Smooth muscle cell (in vitro differentiated cells): Measurements from ENCODE around the gene SPOCK1. TPM values are rescaled to one million over a fixed set of nuclear protein-coding genes. Genes with fewer than 3 reads are reported as not detected.

Experiments used
- DNase-seq: peaks from one replicate; lab custom pipeline; 2025; ENCODE audit not compliant: unreplicated experiment; lab: John Stamatoyannopoulos, UW
- H2AFZ ChIP-seq: fragments of 200-600 bp; sonication (generic); 2 replicates; pipeline ENCODE4 v1.6.0; 2016; ENCODE audit warnings: antibody characterized with exemption, low read depth, mild to moderate bottlenecking
- H3F3A ChIP-seq: fragments of 200-600 bp; sonication (generic); 2 replicates; pipeline ENCODE4 v1.6.0; 2017; ENCODE audit warnings: antibody characterized with exemption, low read depth
- H3K27ac ChIP-seq: fragments of 200-600 bp; sonication (generic); 2 replicates; pipeline ENCODE4 v1.5.1; 2016; ENCODE audit warnings: low read depth, mild to moderate bottlenecking
- H3K27me3 ChIP-seq: fragments of 200-600 bp; sonication (generic); 2 replicates; pipeline ENCODE4 v1.6.1; 2016; ENCODE audit warnings: low read depth, mild to moderate bottlenecking
- H3K36me3 ChIP-seq: fragments of 200-600 bp; sonication (generic); 2 replicates; pipeline ENCODE4 v1.5.1; 2016; ENCODE audit warnings: low read depth
- H3K4me1 ChIP-seq: fragments of 200-600 bp; sonication (generic); 2 replicates; pipeline ENCODE4 v1.5.1; 2016; ENCODE audit warnings: low read depth
- H3K4me2 ChIP-seq: fragments of 200-600 bp; sonication (generic); 2 replicates; pipeline ENCODE4 v1.6.0; 2016; ENCODE audit warnings: mild to moderate bottlenecking
- H3K4me3 ChIP-seq: fragments of 200-600 bp; sonication (generic); 2 replicates; pipeline ENCODE4 v1.5.1; 2016; ENCODE audit warnings: mild to moderate bottlenecking
- H3K79me2 ChIP-seq: fragments of 200-600 bp; sonication (generic); 2 replicates; pipeline ENCODE4 v1.6.0; 2016; ENCODE audit warnings: low read depth, mild to moderate bottlenecking
- H3K9ac ChIP-seq: fragments of 200-600 bp; sonication (generic); 2 replicates; pipeline ENCODE4 v1.6.0; 2016; ENCODE audit warnings: low read depth
- H3K9me3 ChIP-seq: fragments of 200-600 bp; sonication (generic); replicated peaks from 2 replicates; pipeline ENCODE4 v1.5.1; 2016; ENCODE audit warnings: low read depth
- H4K20me1 ChIP-seq: fragments of 200-600 bp; sonication (generic); 2 replicates; pipeline ENCODE4 v1.6.0; 2016; ENCODE audit warnings: low read depth
- CTCF ChIP-seq: fragments of 200-600 bp; sonication (generic); IDR thresholded peaks from 2 replicates; pipeline ENCODE4 v1.5.1; 2017; ENCODE audit warnings: borderline replicate concordance, mild to moderate bottlenecking, antibody characterized with exemption; ENCODE audit not compliant: insufficient read depth, poor library complexity, severe bottlenecking
- WGBS: methylation state at CpG from one replicate; pipeline ENCODE4 v1.1.7; 2016; ENCODE audit warnings: low lambda C conversion rate; 5-methylcytosine and 5-hydroxymethylcytosine counted together
- polyA plus RNA-seq: library from polyadenylated mRNA; unstranded; fragments of >200 nt; fragmentation: Nextera tagmentation; extraction: Ambion mirVana; gene quantifications from 2 replicates; pipeline ENCODE4 v1.2.1, GENCODE V29; 2016
- total RNA-seq: library from RNA; depleted of rRNA; stranded (reverse); fragments of >200 nt; gene quantifications from 2 replicates; pipeline ENCODE4 v1.2.3, GENCODE V29; 2014

The SPOCK1 gene
- total and polyA plus RNA-seq, 2 experiments from 2014 or later = 56.2 to 80.0 TPM

- no peaks in the 10 kb centered on the region for H3K4me1 ChIP-seq
- no peak for DNase-seq
- no peak overlapping the region for H2AFZ ChIP-seq
- no peaks in the 10 kb centered on the region for H3K79me2 ChIP-seq
- H4K20me1 ChIP-seq = no peaks in the 10 kb centered on the region
- WGBS = 51% methylated on average over 3 of the region's 3 CpGs
- no peak overlapping the region for H3K9ac ChIP-seq
- H3K4me3 ChIP-seq = no peak overlapping the region
- H3K4me2 ChIP-seq = no peak overlapping the region
- no peaks in the 10 kb centered on the region for H3K36me3 ChIP-seq
- H3F3A ChIP-seq = no peaks in the 10 kb centered on the region
- no peaks in the 10 kb centered on the region for H3K9me3 ChIP-seq
- H3K27ac ChIP-seq = no peak overlapping the region
- no peak for TF ChIP-seq CTCF
- H3K27me3 ChIP-seq = no peaks in the 10 kb centered on the region
Observed at GRCh38 chr5:137280656-137281055, 218.5 kb downstream of the SPOCK1 start.

- no peak overlapping the region for H3K9ac ChIP-seq
- H4K20me1 ChIP-seq = no peaks in the 10 kb centered on the region
- no peaks in the 10 kb centered on the region for H3K9me3 ChIP-seq
- H3F3A ChIP-seq = no peaks in the 10 kb centered on the region
- H2AFZ ChIP-seq = no peak overlapping the region
- no peak for DNase-seq
- no peak for TF ChIP-seq CTCF
- no peak overlapping the region for H3K27ac ChIP-seq
- H3K4me3 ChIP-seq = no peak overlapping the region
- no peaks in the 10 kb centered on the region for H3K27me3 ChIP-seq
- no peak overlapping the region for H3K4me2 ChIP-seq
- no peaks in the 10 kb centered on the region for H3K4me1 ChIP-seq
- no peaks in the 10 kb centered on the region for H3K79me2 ChIP-seq
- H3K36me3 ChIP-seq = no peaks in the 10 kb centered on the region
- WGBS = 91% methylated on average over 6 of the region's 6 CpGs
Observed at GRCh38 chr5:137279521-137280231, 219.4 kb downstream of the SPOCK1 start.

- Histone ChIP-seq H3K27me3 (no peaks in the 10 kb centered on the region), H3K9me3 (no peaks in the 10 kb centered on the region), H3F3A (no peaks in the 10 kb centered on the region), H2AFZ (no peak overlapping the region), H3K4me1 (no peaks in the 10 kb centered on the region), H3K4me3 (no peak overlapping the region), H3K4me2 (no peak overlapping the region), H3K9ac (no peak overlapping the region), H4K20me1 (no peaks in the 10 kb centered on the region), H3K27ac (no peak overlapping the region), H3K79me2 (no peaks in the 10 kb centered on the region), H3K36me3 (no peaks in the 10 kb centered on the region)
- 93% methylated on average over 5 of the region's 5 CpGs for WGBS
- TF ChIP-seq CTCF = no peak
- DNase-seq = no peak
Observed at GRCh38 chr5:137278476-137278875, 220.7 kb downstream of the SPOCK1 start.

- Histone ChIP-seq H3K36me3 (no peaks in the 10 kb centered on the region), H3K4me1 (no peaks in the 10 kb centered on the region), H2AFZ (no peak overlapping the region), H3K9me3 (no peaks in the 10 kb centered on the region), H4K20me1 (no peaks in the 10 kb centered on the region), H3K79me2 (no peaks in the 10 kb centered on the region), H3K4me2 (no peak overlapping the region), H3K27me3 (no peaks in the 10 kb centered on the region), H3K4me3 (no peak overlapping the region), H3K27ac (no peak overlapping the region), H3K9ac (no peak overlapping the region), H3F3A (no peaks in the 10 kb centered on the region)
- WGBS = 98% methylated on average over 2 of the region's 2 CpGs
- TF ChIP-seq CTCF = no peak
- no peak for DNase-seq
Observed at GRCh38 chr5:137275083-137275482, 224.0 kb downstream of the SPOCK1 start.
